Measurements from ENCODE around the gene HNRNPF.
"Not testable (repeated sequence)": the region's sequence is repeated elsewhere in the genome, so short reads cannot be mapped to it uniquely, and the experiment has no call there.

The HNRNPF gene

GRCh38 chr10:43426476-43426875, 17.5 kb upstream of the HNRNPF start:
- DNase-seq (ENCODE audit: low read depth, low spot score); H3K4me3 ChIP-seq (ENCODE audit: low read length): not testable (repeated sequence)

DNA sequence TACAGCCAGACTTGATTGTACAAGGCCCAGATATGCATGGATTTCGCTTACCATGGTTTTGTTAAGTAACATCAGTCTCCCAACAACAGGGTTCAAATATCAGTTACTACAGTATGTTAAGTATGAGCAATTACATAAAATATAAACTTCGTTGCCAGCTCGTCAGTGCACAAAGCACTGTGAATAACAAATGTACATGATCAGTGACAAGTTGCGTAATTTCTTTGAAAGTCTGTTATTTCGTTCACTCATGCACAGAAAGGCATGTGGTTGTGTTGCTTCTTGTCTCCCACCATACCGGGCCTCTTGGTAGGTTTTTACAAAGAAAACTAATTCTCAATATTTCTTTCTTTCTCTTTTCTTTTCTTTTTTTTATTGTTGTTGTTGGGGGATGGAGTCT, 15.4 kb upstream of the HNRNPF start:
- H3K4me3 ChIP-seq (ENCODE audit: low read length): no peak overlapping the region
- no peak for DNase-seq (ENCODE audit: low read depth, low spot score)

DNA sequence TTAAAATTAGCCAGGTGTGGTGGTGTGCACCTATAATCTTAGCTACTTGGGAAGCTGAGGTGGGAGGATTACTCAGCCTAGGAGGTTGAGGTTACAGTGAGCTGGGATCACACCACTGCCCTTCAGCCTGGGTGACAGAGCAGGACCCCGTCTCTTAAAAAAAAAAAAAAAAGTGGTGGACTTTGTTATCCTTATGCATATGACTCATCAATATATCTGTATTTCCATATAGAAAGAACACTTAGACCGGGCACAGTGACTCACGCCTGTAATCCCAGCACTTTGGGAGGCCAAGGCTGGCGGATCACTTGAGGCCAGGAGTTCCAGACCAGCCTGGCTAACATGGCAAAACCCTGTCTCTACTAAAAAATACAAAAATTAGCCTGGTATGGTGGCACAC, 13.0 kb upstream of the HNRNPF start:
- DNase-seq (ENCODE audit: low read depth, low spot score); H3K4me3 ChIP-seq (ENCODE audit: low read length): not testable (repeated sequence)

- H3K4me3 ChIP-seq (ENCODE audit: low read length): no peak overlapping the region; the same call in 1 of the 2 replicates
- DNase-seq (ENCODE audit: low read depth, low spot score): no peak
Measured at GRCh38 chr10:43421519-43421918, 12.5 kb upstream of the HNRNPF start.

- peak overlapping the region; percentile 64 for H3K4me3 ChIP-seq (ENCODE audit: low read length)
- no peak for DNase-seq (ENCODE audit: low read depth, low spot score)
Measured at GRCh38 chr10:43421201-43421507, 12.2 kb upstream of the HNRNPF start.

- peak; percentile 85 for DNase-seq (ENCODE audit: low read depth, low spot score)
- peak overlapping the region; percentile 64 for H3K4me3 ChIP-seq (ENCODE audit: low read length)
Measured at GRCh38 chr10:43420369-43421200, 11.6 kb upstream of the HNRNPF start.

DNA sequence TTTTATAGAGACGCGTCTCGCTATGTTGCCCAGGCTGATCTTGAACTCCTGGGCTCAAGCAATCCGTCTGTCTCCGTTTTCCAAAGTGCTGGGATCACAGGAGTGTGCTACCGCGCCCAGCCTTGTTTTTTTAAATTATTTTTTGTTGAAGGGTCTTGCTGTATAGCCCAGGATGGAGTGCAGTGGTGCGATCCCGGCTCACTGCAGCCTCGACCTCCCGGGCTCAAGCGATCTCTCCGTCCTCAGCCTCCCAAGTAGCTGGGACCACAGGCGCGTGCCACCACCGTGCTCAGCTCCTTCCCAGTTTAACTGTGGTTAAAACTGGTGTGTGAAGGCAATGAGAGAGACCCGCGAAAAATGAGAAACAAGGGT, 11.0 kb upstream of the HNRNPF start:
- H3K4me3 ChIP-seq (ENCODE audit: low read length): peak overlapping the region; percentile 64
- no peak for DNase-seq (ENCODE audit: low read depth, low spot score)

DNA sequence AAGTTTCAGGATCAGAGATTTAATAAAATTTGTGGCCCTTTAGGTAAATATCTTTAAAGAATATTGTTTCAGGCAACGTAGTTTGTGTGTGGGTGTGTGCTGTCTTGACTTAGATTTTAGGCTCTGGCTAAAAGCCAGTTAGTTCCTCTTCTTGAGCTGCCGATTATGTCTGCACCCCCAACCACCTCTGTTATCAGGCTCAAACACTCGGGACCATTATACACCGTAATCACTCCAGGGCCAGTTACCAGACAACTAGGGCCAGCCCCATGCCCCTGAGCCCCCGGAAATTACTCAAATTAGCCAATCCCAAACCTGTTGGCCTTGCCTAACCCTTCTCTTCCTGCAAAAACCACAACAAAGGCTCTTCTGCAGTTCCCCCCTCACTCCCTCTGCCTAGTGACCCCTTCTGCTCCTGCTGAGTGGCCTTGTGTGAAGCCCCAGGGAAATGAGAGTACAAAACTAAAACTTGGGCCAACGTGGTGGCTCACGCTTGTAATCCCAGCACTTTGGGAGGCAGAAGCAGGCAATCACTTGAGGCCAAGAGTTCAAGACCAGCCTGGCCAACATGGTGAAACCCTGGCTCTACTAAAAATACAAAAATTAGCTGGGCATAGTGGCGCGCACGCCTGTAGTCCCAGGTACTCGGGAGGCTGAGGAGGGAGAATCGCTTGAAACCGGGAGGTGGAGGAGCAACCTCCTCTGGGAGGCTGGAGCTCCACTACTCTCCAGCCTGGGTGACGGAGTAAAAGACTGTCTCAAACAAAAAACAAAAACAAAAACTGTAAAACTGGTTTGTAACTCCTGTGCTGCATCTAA, 9.2 kb upstream of the HNRNPF start:
- peak overlapping the region; percentile 48 for H3K4me3 ChIP-seq (ENCODE audit: low read length)
- peak; percentile 92 for DNase-seq (ENCODE audit: low read depth, low spot score)

DNA sequence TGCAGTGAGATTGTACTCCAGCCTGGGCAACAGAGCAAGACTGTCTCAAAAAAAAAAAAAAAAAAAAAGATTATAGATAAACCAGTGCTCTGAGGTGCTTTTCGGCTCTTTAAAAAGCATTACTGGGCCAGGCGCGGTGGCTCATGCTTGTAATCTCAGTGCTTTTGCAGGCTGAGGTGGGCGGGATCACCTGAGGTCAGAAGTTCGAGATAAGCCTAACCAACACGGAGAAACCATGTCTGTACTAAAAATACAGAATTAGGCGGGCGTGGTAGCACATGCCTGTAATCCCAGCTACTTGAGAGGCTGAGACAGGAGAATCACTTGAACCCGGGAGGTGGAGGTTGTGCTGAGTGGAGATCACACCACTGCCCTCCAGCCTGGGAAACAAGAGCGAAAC, 6.6 kb upstream of the HNRNPF start:
- no peak overlapping the region for H3K4me3 ChIP-seq (ENCODE audit: low read length)
- no peak for DNase-seq (ENCODE audit: low read depth, low spot score)

GRCh38 chr10:43411536-43411935, 2.5 kb upstream of the HNRNPF start:
- no peak overlapping the region for H3K4me3 ChIP-seq (ENCODE audit: low read length)
- DNase-seq (ENCODE audit: low read depth, low spot score): no peak

DNA sequence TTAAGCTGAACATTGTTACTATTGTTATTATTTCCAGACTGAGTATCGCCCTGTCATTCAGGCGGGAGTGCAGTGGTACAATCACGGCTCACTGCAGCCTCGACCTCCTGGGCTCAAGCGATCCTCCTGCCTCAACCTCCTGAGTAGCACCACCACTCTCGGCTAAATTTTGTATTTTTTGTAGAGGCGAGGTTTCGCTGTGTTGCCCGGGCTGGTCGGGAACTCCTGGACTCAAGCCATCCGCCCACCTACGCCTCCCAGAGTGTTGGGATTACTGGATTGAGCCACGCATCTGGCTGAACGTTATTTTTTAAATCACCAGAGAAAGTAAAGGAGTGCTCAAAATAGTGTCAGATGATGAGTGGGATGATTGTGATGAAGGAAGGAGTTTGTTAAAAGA, 1.4 kb upstream of the HNRNPF start:
- DNase-seq (ENCODE audit: low read depth, low spot score): no peak
- H3K4me3 ChIP-seq (ENCODE audit: low read length): peak overlapping the region; percentile 92

DNA sequence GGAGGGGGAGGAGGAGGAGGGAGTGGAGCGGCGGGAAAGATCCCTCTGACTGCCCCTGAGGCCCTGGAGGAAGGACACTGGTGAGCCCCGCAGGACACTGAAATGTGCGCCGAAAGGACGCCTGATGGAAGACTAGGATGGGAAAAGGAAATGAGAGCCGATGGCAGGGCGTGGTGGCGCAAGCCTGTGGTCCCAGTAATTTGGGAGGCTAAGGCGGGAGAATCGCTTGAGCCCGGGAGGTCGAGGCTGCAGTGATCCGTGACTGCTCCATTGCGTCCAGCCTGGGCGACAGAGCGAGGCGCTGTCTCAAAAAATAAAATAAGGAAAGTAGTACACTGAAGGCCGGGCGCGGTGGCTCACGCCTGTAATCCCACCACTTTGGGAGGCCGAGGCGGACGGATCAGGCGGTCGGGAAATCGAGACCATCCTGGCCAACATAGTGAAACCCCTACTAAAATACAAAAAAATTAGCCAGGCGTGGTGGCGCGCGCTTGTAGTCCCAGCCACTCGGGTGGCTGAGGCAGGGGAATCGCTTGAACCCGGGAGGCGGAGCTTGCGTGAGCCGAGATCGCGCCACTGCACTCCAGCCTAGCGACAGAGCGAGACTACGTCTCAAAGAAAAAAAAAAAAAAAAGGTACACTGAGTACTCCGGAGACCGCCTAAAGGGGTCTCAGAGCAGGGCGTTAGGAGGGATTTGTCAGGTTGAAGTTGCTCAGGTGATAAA, 561 bp upstream of the HNRNPF start:
- H3K4me3 ChIP-seq (ENCODE audit: low read length): peak overlapping the region; percentile 92
- DNase-seq (ENCODE audit: low read depth, low spot score): peak; percentile 73

- peak overlapping the region; percentile 92 for H3K4me3 ChIP-seq (ENCODE audit: low read length)
Measured at GRCh38 chr10:43408331-43408709, 666 bp downstream of the HNRNPF start.

DNA sequence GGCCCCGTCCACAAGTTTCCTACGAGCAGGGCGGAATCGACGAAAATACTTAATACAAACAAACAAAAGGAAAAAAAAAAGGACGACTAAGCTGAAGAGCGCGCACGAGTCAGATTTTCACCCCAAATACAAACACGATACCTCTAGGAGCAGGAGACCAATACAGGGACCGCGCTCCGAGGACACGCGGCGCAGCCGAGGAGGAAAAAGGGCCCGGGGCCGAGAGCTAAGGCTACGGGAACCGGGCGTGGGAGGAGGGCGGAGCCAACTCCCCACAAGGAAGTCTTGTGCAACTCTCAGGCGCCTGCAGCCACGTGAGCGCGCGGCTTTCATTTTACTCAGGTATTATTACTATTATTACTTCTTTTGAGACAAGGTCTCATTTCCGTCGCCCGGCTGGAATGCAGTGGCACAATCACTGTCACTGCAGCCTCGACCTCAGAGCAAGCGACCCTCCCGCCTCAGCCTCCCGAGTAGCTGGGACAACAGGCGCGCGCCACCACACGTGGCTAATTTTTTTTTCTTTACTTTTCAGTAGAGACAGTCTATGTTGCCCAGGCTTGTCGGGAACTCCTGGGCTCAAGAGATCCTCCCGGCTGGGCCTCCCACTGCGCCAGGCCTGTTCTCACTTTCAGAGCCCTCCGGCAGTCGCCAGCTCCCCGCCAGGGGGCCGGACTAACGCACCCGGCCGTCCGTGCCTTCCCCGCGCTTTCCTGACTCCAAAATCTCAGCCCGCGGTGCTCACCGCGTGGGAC, 1.2 kb downstream of the HNRNPF start:
- H3K4me3 ChIP-seq (ENCODE audit: low read length): peak overlapping the region; percentile 92
- DNase-seq (ENCODE audit: low read depth, low spot score): peak; percentile 88

More at GRCh38 chr10:43408331-43408709, 666 bp downstream of the HNRNPF start:
- DNase-seq (ENCODE audit: low read depth, low spot score): no peak

DNA sequence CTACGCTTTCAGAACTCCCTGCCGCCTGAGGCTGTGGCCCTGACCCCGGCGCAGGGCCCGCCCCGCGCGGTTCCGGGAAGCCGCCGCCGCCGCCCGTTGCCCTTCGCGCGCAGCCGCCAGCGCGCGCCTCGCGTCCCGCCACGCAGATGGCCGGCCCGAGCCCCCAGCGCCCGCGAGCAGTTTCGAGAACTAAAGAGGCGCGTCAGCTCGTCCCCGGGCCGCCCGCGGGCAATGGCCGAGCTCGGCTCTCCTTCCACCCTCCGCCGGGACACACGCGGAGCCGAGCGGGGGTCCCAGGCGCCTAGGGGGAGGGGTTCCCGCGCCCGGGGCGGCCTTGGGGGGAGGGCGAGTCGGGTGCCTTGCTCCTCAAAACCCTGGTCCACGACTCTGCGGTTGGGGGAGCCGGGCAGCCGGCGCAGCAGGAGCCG, 1.8 kb downstream of the HNRNPF start:
- no peak for DNase-seq (ENCODE audit: low read depth, low spot score)
- peak overlapping the region; percentile 92 for H3K4me3 ChIP-seq (ENCODE audit: low read length)

- DNase-seq (ENCODE audit: low read depth, low spot score): no peak
- H3K4me3 ChIP-seq (ENCODE audit: low read length): peak overlapping the region; percentile 27
Measured at GRCh38 chr10:43404704-43405084, 4.3 kb downstream of the HNRNPF start.

DNA sequence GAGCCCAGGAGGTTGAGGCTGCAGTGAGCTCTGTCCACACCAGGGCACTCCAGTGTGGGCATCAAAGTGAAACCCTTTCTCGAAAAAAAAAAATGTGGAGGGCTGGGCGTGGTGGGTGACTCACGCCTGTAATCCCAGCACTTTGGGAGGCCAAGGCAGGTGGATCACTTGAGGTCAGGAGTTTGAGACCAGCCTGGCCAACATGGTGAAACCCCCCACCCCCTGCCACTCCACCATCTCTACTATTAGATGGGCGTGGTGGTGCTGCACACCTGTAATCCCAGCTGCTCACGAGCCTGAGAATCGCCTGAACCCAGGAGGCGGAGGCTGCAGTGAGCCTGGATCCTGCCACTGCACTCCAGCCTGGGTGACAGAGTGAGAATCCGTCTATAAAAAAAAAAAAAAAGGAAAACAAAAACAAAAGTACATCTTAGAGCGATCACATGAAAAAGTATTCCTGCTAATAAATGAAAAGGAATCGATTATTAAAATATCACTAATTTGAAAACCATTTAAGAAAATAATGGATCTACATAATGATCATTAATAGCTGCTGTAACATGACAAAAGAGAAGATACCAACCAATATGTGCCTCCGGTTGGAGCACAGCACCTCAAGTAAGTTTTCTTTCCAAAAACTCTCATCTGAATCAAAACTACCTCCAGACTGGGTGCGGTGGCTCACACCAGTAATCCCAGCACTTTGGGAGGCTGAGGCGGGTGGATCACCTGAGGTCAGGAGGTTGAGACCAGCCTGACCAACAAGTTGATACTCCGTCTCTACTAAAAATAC, 4.9 kb downstream of the HNRNPF start:
- H3K4me3 ChIP-seq (ENCODE audit: low read length): no peak overlapping the region; the same call in 1 of the 2 replicates
- DNase-seq (ENCODE audit: low read depth, low spot score): no peak

DNA sequence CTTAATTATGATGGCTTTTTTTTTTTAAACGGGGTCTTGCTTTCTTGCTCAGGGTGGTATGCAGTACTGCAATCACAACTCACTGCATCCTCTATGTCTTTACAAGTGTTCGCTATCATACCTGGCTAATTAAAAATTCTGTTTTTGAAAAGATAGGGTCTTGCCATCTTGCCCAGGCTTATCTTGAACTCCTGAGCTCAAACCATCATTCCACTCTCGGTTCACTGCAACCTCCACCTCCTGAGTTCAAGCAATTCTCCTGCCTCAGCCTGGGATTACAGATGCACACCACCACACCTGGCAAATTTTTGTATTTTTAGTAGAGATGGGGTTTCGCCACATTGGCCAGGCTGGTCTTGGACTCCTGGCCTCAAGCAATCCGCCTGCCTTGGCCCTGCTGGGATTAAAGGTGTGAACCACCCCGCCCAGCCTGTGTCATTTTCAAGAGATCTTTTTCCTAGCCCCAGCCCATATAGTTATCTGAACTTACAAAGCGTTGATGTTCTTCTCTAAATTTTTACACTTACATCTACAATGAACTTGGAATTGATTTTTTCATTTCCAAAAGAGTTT, 6.0 kb downstream of the HNRNPF start:
- H3K4me3 ChIP-seq (ENCODE audit: low read length): no peak overlapping the region
- DNase-seq (ENCODE audit: low read depth, low spot score): no peak
